ENCODE results near the gene ZMAT5. TPM values are rescaled to one million over a fixed set of nuclear protein-coding genes. Genes with fewer than 3 reads are reported as not detected.

The ZMAT5 gene
- total RNA-seq, 6 donors from 2014 or later = 9.4 to 24.4 (median 22.4) TPM

- 75 to 83% methylated on average over 1 to 5 of the region's 5 CpGs for WGBS, 2 donors
- no peak for DNase-seq
- TF ChIP-seq POLR2A (IDR thresholded peaks at IDR 0.05) = no peak
- TF ChIP-seq CTCF (IDR thresholded peaks at IDR 0.05) = no peak
- no peak for TF ChIP-seq EP300 (IDR thresholded peaks at IDR 0.05)
- TF ChIP-seq POLR2AphosphoS5 (IDR thresholded peaks at IDR 0.05) = no peak
- peaks cover 6 to 13% (median 8%) of the 10 kb centered on the region in 4 donors for H3K4me1 ChIP-seq
- no peak for ATAC-seq (ENCODE audit: low FRiP score in 2 of 2)
- no peak overlapping the region for H3K27ac ChIP-seq
- no peaks in the 10 kb centered on the region for H3K36me3 ChIP-seq
- H3K27me3 ChIP-seq = peaks cover 0 to 26% (median 13%) of the 10 kb centered on the region in 4 donors
- no peaks in the 10 kb centered on the region for H3K9me3 ChIP-seq
- no peak overlapping the region for H3K4me3 ChIP-seq
Observed at GRCh38 chr22:29715705-29716104, 51.1 kb downstream of the ZMAT5 start.

DNA sequence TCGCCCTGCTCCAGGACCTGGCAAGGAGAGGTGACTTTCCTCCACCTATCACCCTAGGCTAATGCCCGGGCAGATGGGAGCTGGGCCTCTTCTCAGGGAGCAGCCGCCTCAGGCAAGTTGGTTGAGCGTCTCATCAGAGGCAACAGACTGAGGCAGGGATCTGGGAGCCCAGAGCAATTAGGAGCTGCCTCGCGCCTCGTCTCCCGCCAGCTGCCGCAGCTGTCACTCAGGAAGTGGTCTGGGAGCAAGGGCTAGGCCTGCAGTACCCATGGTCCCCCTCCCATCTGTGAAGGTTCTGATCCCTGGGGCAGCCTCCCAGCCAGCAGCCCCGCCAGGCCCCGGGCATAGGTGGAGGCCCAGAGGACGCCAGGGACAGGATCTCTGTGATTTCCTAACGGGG, 51.6 kb downstream of the ZMAT5 start:
- WGBS, 2 donors = 63 to 100% methylated on average over 1 to 13 of the region's 13 CpGs
- no peaks in the 10 kb centered on the region for H3K36me3 ChIP-seq
- H3K27ac ChIP-seq = no peak overlapping the region
- DNase-seq = no peak
- ATAC-seq (ENCODE audit: low FRiP score in 2 of 2) = no peak
- TF ChIP-seq CTCF (IDR thresholded peaks at IDR 0.05) (no peak), POLR2A (IDR thresholded peaks at IDR 0.05) (no peak), EP300 (IDR thresholded peaks at IDR 0.05) (no peak), POLR2AphosphoS5 (IDR thresholded peaks at IDR 0.05) (no peak)
- H3K4me3 ChIP-seq = no peak overlapping the region
- peaks cover 0 to 21% (median 11%) of the 10 kb centered on the region in 4 donors for H3K27me3 ChIP-seq
- H3K9me3 ChIP-seq = no peaks in the 10 kb centered on the region
- H3K4me1 ChIP-seq = peaks cover 1 to 9% (median 4%) of the 10 kb centered on the region in 4 donors

DNA sequence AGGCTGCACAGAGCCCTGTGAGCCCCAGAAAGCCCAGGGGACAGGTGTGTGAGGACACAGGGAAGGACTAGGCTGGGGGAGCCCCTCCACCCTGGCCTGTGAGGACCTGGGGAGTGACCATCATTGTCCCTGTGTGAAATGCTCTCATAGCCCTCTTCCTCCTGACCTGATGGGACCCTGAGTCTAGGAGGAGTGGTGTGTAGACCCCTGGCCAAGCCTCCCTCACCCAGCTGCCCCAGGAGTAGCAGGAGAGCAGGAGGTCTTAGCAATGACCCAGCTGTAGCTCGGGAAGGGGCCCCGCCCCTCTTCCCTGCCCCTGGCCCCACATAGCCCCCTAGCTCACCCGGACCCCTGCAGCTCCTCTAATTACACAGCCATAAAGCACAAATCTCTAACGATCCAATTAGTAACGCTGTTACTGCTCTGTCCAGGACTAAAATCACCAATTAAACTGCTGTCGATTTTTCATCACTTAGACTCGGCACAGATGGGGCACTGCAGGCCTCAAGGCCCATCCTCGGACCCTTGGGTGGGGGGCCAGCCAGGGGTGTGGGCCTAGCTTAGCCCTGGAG, 53.6 kb downstream of the ZMAT5 start:
- no peak for TF ChIP-seq EP300 (IDR thresholded peaks at IDR 0.05)
- TF ChIP-seq CTCF (IDR thresholded peaks at IDR 0.05) = no peak
- TF ChIP-seq POLR2A (IDR thresholded peaks at IDR 0.05) = no peak
- TF ChIP-seq POLR2AphosphoS5 (IDR thresholded peaks at IDR 0.05) = no peak
- Histone ChIP-seq H3K4me1 (no peaks in the 10 kb centered on the region), H3K27me3 (peaks cover 0 to 1% (median 0%) of the 10 kb centered on the region in 4 donors), H3K9me3 (no peaks in the 10 kb centered on the region), H3K4me3 (no peak overlapping the region), H3K27ac (no peak overlapping the region), H3K36me3 (no peaks in the 10 kb centered on the region)
- ATAC-seq (ENCODE audit: low FRiP score in 2 of 2) = no peak
- DNase-seq = no peak
- WGBS, 2 donors = 44 to 77% methylated on average over 3 to 8 of the region's 8 CpGs

- Histone ChIP-seq H3K27me3 (no peaks in the 10 kb centered on the region), H3K4me1 (no peaks in the 10 kb centered on the region), H3K27ac (no peak overlapping the region), H3K9me3 (no peaks in the 10 kb centered on the region), H3K4me3 (no peak overlapping the region), H3K36me3 (no peaks in the 10 kb centered on the region)
- ATAC-seq (ENCODE audit: low FRiP score in 2 of 2) = no peak
- no peak for DNase-seq
- TF ChIP-seq EP300 (IDR thresholded peaks at IDR 0.05) = no peak
- TF ChIP-seq POLR2A (IDR thresholded peaks at IDR 0.05) = no peak
- no peak for TF ChIP-seq CTCF (IDR thresholded peaks at IDR 0.05)
- TF ChIP-seq POLR2AphosphoS5 (IDR thresholded peaks at IDR 0.05) = no peak
- 72 to 82% methylated on average over 2 of the region's 2 CpGs for WGBS, 2 donors
Observed at GRCh38 chr22:29712119-29712518, 54.7 kb downstream of the ZMAT5 start.
